Left colon (tissue), 2 donors: Measurements from ENCODE around the gene WDR35. TPM values are rescaled to one million over a fixed set of nuclear protein-coding genes. Genes with fewer than 3 reads are reported as not detected.
"Not testable (repeated sequence)": the region's sequence is repeated elsewhere in the genome, so short reads cannot be mapped to it uniquely, and the experiment has no call there.

Experiments
- ATAC-seq: fragments of 200-7000 bp; cut with Tn5 transposase; one replicate; pipeline ENCODE4 v1.9.1; 2020; ENCODE audit warnings: mild to moderate bottlenecking, moderate library complexity
- DNase-seq, 2 donors: peaks; one replicate each; pipeline ENCODE4 v3.0.0-alpha.2; 2020
- intact Hi-C, 2 donors: fragments of 100-400 bp; cut with DNase I in 1 of 2; cut with micrococcal nuclease in 1 of 2; formaldehyde crosslinking; loops; one replicate each; pipeline versions ENCODE4 v1.11.2 to v1.14.0; 2022; cut with DNase I, micrococcal nuclease
- total RNA-seq, 2 donors: library from RNA; stranded (reverse); fragmentation: NEBNext Ultra II Directional; extraction: Animal tissue kit (Norgen Biotek cat#: 25700); gene quantifications; one replicate each; pipeline ENCODE4 v1.2.1, GENCODE V29; 2021
- donor health status: DM: no; HTN: no; CAD: no.
- donor health status: DM: yes; HTN: yes; CAD: no.

WDR35 gene
- total RNA-seq, 2 donors from 2014 or later: 2.4 to 3.1 TPM

- DNase-seq (peak; percentile 94 to 95), ATAC-seq (peak; percentile 94)
- intact Hi-C loops: no loop called here
These were observed 88.3 kb downstream of the WDR35 start, which contains the start of gene TTC32 for GRCh38 chr2:19901442-19902215. Gene TTC32, minus strand, starts transcription at chr2:19901983. Its CDS starts 129 bp downstream, at chr2:19901854.

- ATAC-seq: peak; percentile 36
- DNase-seq: no peak
- intact Hi-C loops: no loop called here
These were observed 88.9 kb downstream of the WDR35 start for GRCh38 chr2:19900931-19901441.

- peak in 1 of 2 donors; percentile 10 for DNase-seq
- ATAC-seq: peak; percentile 24
- intact Hi-C loops: no loop called here
These were observed 89.6 kb downstream of the WDR35 start for GRCh38 chr2:19899985-19900930.

GRCh38 chr2:19898592-19899329, 91.1 kb downstream of the WDR35 start:
- ATAC-seq: no peak
- DNase-seq: no peak
- intact Hi-C loops: no loop called here

- ATAC-seq (no peak), DNase-seq (no peak)
- intact Hi-C loops: no loop called here
These were observed 92.2 kb downstream of the WDR35 start for GRCh38 chr2:19897623-19898245.

- DNase-seq (no peak), ATAC-seq (no peak)
- intact Hi-C loops: no loop called here
These were observed 94.4 kb downstream of the WDR35 start for GRCh38 chr2:19895535-19895934.

GRCh38 chr2:19894134-19894792, 95.6 kb downstream of the WDR35 start:
- ATAC-seq: no peak
- intact Hi-C loops: no loop called here
- DNase-seq: no peak

- intact Hi-C loops: no loop called here
- DNase-seq (no peak), ATAC-seq (no peak)
These were observed 96.3 kb downstream of the WDR35 start for GRCh38 chr2:19893520-19894133.

- ATAC-seq, intact Hi-C loops, DNase-seq: not testable (repeated sequence)
These were observed 97.9 kb downstream of the WDR35 start for GRCh38 chr2:19891971-19892370.

GRCh38 chr2:19890104-19890503, 99.8 kb downstream of the WDR35 start:
- ATAC-seq: no peak
- DNase-seq: no peak
- intact Hi-C loops: no loop called here

GRCh38 chr2:19888831-19889230, 101.1 kb downstream of the WDR35 start:
- intact Hi-C loops: no loop called here
- ATAC-seq (no peak), DNase-seq (no peak)

- ATAC-seq: peak; percentile 98
- peak; percentile 36 to 47 for DNase-seq
- intact Hi-C loops: no loop called here
These were observed 102.4 kb downstream of the WDR35 start for GRCh38 chr2:19887510-19887909.

GRCh38 chr2:19886261-19886660, 103.6 kb downstream of the WDR35 start:
- intact Hi-C loops: no loop called here

GRCh38 chr2:19885791-19886190, 104.1 kb downstream of the WDR35 start:
- intact Hi-C loops: no loop called here
- ATAC-seq (no peak), DNase-seq (no peak)

More at GRCh38 chr2:19886261-19886660, 103.6 kb downstream of the WDR35 start:
- no peak for ATAC-seq
- DNase-seq: no peak

- intact Hi-C loops: no loop called here
- DNase-seq (no peak), ATAC-seq (no peak)
These were observed 105.8 kb downstream of the WDR35 start for GRCh38 chr2:19883971-19884720.

GRCh38 chr2:19883486-19883885, 106.4 kb downstream of the WDR35 start:
- no peak for DNase-seq
- intact Hi-C loops: no loop called here
- ATAC-seq: no peak

GRCh38 chr2:19882286-19882685, 107.6 kb downstream of the WDR35 start:
- intact Hi-C loops: no loop called here
- no peak for ATAC-seq
- DNase-seq: no peak
